Tibial artery (tissue), 4 donors: Measurements from ENCODE around the gene TTC24.
A peak's percentile ranks its signal among the peaks of the same experiment; 100 is the strongest.
"Not testable (repeated sequence)": the region's sequence is repeated elsewhere in the genome, so short reads cannot be mapped to it uniquely, and the experiment has no call there.

Source experiments
- DNase-seq, 2 donors: peaks; one replicate each; pipeline ENCODE4 v3.0.0-alpha.2; 2019
- H3K27ac ChIP-seq, 2 donors: fragments of 200-600 bp; sonication (generic) in 1 of 2; 1 replicate in 1 of 2; 2 replicates in 1 of 2; pipeline ENCODE4 v1.5.1; 2018 to 2019; ENCODE audit warnings: mild to moderate bottlenecking in 1 of 2
- H3K27me3 ChIP-seq, 2 donors: fragments of 200-600 bp; sonication (generic) in 1 of 2; one replicate each; pipeline versions ENCODE4 v1.5.1 to v1.6.0; 2016 to 2019
- H3K36me3 ChIP-seq, 3 donors: fragments of 200-600 bp; sonication (generic) in 2 of 3; one replicate each; pipeline ENCODE4 v1.5.1; 2016 to 2019; ENCODE audit warnings: mild to moderate bottlenecking in 2 of 3
- H3K4me1 ChIP-seq, 4 donors: fragments of 200-600 bp; sonication (generic) in 2 of 4; 1 replicate in 3 of 4; 2 replicates in 1 of 4; pipeline ENCODE4 v1.5.1; 2016 to 2019
- H3K4me3 ChIP-seq, 2 donors: fragments of 200-600 bp; sonication (generic) in 1 of 2; 1 replicate in 1 of 2; 2 replicates in 1 of 2; pipeline ENCODE4 v1.5.1; 2018 to 2019; ENCODE audit warnings: mild to moderate bottlenecking in 2 of 2
- H3K9me3 ChIP-seq, 3 donors: fragments of 200-600 bp; sonication (generic) in 1 of 3; one replicate each; pipeline ENCODE4 v1.5.1; 2016 to 2019
- intact Hi-C: fragments of 100-400 bp; cut with DNase I; formaldehyde crosslinking; loops from one replicate; pipeline ENCODE4 v1.15.0; 2023; ENCODE audit warnings: low total_unique reads
- TF ChIP-seq, protein P1 (sequence below), 2 experiments: fragments of 200-600 bp in 1 of 2; fragments of 450-650 bp in 1 of 2; IDR thresholded peaks; one replicate each; pipeline ENCODE4 v1.5.1; 2017 to 2019; ENCODE audit warnings: antibody characterized with exemption in 2 of 2, mild to moderate bottlenecking in 1 of 2, moderate library complexity in 1 of 2

The TTC24 gene

DNA sequence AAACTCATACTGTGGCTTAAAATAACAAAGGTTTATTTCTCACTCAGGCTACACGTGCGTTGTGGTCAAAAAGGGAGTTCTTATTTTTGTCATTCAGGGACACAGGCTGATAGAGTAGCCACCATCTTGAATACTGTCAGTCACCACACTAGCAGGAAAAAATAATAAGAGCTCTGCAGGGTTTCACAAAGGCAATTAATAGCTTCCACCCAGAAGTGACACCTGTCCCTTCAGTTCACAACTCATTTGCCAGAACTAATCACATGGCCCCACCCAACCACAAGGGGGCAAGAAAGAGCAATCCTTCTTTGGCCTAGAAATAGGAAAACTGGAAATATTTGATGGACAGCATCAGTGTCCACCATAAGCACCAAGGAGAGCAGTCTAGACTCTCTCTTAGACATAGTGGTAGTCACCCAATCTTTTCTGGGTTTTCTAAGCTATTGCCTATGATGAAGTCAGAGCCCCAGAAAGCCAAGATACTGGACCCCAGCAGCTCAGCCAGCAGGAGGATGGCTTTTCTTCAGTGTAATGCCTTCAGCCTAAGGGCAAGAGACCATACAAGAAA, 47.9 kb downstream of the TTC24 start:
- TF ChIP-seq, protein P1, sequence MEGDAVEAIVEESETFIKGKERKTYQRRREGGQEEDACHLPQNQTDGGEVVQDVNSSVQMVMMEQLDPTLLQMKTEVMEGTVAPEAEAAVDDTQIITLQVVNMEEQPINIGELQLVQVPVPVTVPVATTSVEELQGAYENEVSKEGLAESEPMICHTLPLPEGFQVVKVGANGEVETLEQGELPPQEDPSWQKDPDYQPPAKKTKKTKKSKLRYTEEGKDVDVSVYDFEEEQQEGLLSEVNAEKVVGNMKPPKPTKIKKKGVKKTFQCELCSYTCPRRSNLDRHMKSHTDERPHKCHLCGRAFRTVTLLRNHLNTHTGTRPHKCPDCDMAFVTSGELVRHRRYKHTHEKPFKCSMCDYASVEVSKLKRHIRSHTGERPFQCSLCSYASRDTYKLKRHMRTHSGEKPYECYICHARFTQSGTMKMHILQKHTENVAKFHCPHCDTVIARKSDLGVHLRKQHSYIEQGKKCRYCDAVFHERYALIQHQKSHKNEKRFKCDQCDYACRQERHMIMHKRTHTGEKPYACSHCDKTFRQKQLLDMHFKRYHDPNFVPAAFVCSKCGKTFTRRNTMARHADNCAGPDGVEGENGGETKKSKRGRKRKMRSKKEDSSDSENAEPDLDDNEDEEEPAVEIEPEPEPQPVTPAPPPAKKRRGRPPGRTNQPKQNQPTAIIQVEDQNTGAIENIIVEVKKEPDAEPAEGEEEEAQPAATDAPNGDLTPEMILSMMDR (IDR thresholded peaks at IDR 0.05) = peak; percentile 49 to 55
- no peak for DNase-seq
- no peaks in the 10 kb centered on the region for H3K9me3 ChIP-seq
- H3K36me3 ChIP-seq = no peaks in the 10 kb centered on the region
- H3K4me1 ChIP-seq = peaks cover 0 to 29% (median 21%) of the 10 kb centered on the region in 4 donors
- no peak overlapping the region for H3K27ac ChIP-seq
- H3K4me3 ChIP-seq = no peak overlapping the region
- intact Hi-C loops = loop anchor here (2.0 to 5.0 kb wide), 3 partner anchors 29 to 180 kb away; no protein-coding TSS in a partner anchor
- peaks cover 0 to 72% of the 10 kb centered on the region in 2 donors for H3K27me3 ChIP-seq

DNA sequence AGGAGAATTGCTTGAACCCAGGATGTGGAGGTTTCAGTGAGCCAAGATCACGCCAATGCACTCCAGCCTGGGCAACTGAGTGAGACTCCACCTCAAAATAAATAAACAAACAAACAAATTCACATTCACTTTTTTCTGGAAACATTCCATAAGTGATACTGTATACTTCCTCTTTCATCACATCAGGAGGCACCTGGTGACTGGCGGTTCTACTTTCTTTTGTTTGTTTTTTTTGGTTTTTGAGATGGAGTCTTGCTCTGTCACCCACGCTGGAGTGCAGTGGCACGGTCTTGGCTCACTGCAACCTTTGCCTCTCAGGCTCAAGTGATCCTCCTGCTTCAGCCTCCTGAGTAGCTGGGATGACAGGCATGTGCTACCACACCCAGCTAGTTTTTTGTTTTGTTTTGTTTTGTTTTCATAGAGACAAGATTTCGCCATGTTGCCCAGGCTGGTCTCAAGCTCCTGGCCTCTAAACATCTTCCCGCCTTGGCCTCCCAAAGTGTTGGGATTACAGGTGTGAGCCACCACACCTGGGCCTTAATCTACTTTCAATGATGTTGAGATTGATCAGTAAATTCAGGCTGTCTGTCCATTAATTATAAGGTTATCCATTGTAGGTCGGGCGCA, 50.4 kb downstream of the TTC24 start:
- peaks cover 0 to 73% of the 10 kb centered on the region in 2 donors for H3K27me3 ChIP-seq
- TF ChIP-seq, protein P1 (IDR thresholded peaks at IDR 0.05) = no peak
- no peak overlapping the region for H3K27ac ChIP-seq

DNA sequence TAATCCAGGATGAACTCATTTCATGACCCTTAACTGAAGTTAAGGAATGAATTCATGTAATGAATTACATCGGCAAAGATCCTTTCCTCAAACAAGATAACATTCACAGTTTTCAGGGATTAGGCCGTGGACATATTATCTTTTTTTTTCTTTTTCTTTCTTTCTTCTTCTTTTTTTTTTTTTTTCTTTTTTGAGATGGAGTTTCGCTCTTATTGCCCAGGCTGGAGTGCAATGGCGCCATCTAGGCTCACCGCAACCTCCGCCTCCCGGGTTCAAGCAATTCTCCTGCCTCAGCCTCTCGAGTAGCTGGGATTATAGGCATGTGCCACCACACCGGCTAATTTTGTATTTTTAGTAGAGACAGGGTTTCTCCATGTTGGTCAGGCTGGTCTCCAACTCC, 51.6 kb downstream of the TTC24 start:
- H3K4me1 ChIP-seq, H3K27ac ChIP-seq, intact Hi-C loops, H3K9me3 ChIP-seq, DNase-seq, H3K4me3 ChIP-seq, H3K36me3 ChIP-seq: not testable (repeated sequence)
- H3K27me3 ChIP-seq = peaks cover 0 to 73% of the 10 kb centered on the region in 2 donors

More for the DNA sequence above, 50.4 kb downstream of the TTC24 start:
- intact Hi-C loops = loop anchor here (5.0 kb wide), 1 partner anchor 183 kb away; no protein-coding TSS in a partner anchor
- Histone ChIP-seq H3K9me3 (no peaks in the 10 kb centered on the region), H3K4me1 (peaks cover 0 to 12% (median 10%) of the 10 kb centered on the region in 4 donors), H3K4me3 (no peak overlapping the region), H3K36me3 (no peaks in the 10 kb centered on the region)
- no peak for DNase-seq

DNA sequence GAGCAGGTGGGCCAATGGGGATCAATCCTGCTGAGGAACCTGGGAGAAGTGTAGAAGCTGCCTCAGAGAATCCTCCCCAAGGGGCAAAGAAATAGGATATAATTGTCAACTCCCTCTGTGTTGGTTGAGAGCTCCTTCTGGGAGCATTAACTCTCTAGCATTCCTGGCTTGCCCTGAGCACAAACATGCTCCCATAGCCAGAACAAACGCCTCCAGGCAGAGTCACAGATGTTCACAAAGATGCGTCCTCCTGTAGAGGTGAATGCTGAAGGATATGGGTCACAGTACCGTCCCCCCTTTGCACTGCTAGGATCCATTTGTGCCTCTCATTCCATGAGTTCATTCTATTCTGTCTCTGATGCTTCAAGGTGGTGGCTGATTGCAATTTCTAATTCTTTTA, 52.8 kb downstream of the TTC24 start:
- Histone ChIP-seq H3K27me3 (peaks cover 0 to 71% of the 10 kb centered on the region in 2 donors), H3K27ac (no peak overlapping the region), H3K4me3 (no peak overlapping the region), H3K4me1 (no peaks in the 10 kb centered on the region), H3K9me3 (no peaks in the 10 kb centered on the region), H3K36me3 (no peaks in the 10 kb centered on the region)
- intact Hi-C loops = no loop called here
- no peak for DNase-seq
- TF ChIP-seq, protein P1 (IDR thresholded peaks at IDR 0.05) = no peak
